GM19351 (cell line): Measurements from ENCODE around the gene DEDD2.

Source experiments
- ATAC-seq: cut with Tn5 transposase; IDR thresholded peaks from one replicate; pipeline ENCODE4 v1.9.1; 2021; ENCODE audit warnings: mild to moderate bottlenecking, moderate library complexity; ENCODE audit not compliant: unreplicated experiment

Gene DEDD2

GRCh38 chr19:42228641-42229040, 11.2 kb upstream of the DEDD2 start:
- no peak for ATAC-seq

- no peak for ATAC-seq
These were observed 9.4 kb upstream of the DEDD2 start for GRCh38 chr19:42226886-42227285.

- ATAC-seq = no peak
These were observed 8.3 kb upstream of the DEDD2 start for GRCh38 chr19:42225718-42226292.

GRCh38 chr19:42224940-42225717, 7.7 kb upstream of the DEDD2 start:
- ATAC-seq = no peak

GRCh38 chr19:42220751-42221097, 3.2 kb upstream of the DEDD2 start:
- ATAC-seq = no peak

- peak; percentile 73 for ATAC-seq
These were observed 2.6 kb upstream of the DEDD2 start, which contains the start of gene ZNF526 for GRCh38 chr19:42219812-42220750. Gene ZNF526, plus strand, starts transcription at chr19:42220312. Its CDS starts 4,092 bp downstream, at chr19:42224404.

GRCh38 chr19:42216653-42217519, 591 bp downstream of the DEDD2 start:
- ATAC-seq = peak; percentile 4

- no peak for ATAC-seq
These were observed 2.5 kb downstream of the DEDD2 start for GRCh38 chr19:42214810-42215485.

- ATAC-seq = no peak
These were observed 4.6 kb downstream of the DEDD2 start for GRCh38 chr19:42212886-42213285.

- no peak for ATAC-seq
These were observed 8.9 kb downstream of the DEDD2 start for GRCh38 chr19:42208612-42209011.

GRCh38 chr19:42207767-42208271, 9.7 kb downstream of the DEDD2 start:
- no peak for ATAC-seq

GRCh38 chr19:42206871-42207755, 10.4 kb downstream of the DEDD2 start:
- no peak for ATAC-seq

GRCh38 chr19:42204664-42205063, 12.8 kb downstream of the DEDD2 start:
- no peak for ATAC-seq

- no peak for ATAC-seq
These were observed 13.8 kb downstream of the DEDD2 start for GRCh38 chr19:42203700-42204099.

- no peak for ATAC-seq
These were observed 15.1 kb downstream of the DEDD2 start for GRCh38 chr19:42202290-42202880.

- ATAC-seq = no peak
These were observed 15.8 kb downstream of the DEDD2 start for GRCh38 chr19:42201489-42202289.

- no peak for ATAC-seq
These were observed 17.3 kb downstream of the DEDD2 start for GRCh38 chr19:42200116-42200715.
